GM19328 (cell line): Measurements from ENCODE around the gene C6.

Experiments used
- ATAC-seq: cut with Tn5 transposase; IDR thresholded peaks from one replicate; pipeline ENCODE4 v1.9.1; 2021; ENCODE audit warnings: mild to moderate bottlenecking, moderate library complexity; ENCODE audit not compliant: unreplicated experiment

C6 gene

GRCh38 chr5:41127967-41128690 is 85.2 kb downstream of the C6 start:
- ATAC-seq, result no peak

GRCh38 chr5:41122459-41122858 is 90.9 kb downstream of the C6 start:
- ATAC-seq, result no peak

GRCh38 chr5:41120600-41120999 is 92.7 kb downstream of the C6 start:
- ATAC-seq, result no peak

- no peak for ATAC-seq
Observed at GRCh38 chr5:41118177-41118576, 95.2 kb downstream of the C6 start.

- ATAC-seq, result no peak
Observed at GRCh38 chr5:41115281-41115680, 98.1 kb downstream of the C6 start.

GRCh38 chr5:41112486-41113455 is 100.6 kb downstream of the C6 start:
- no peak for ATAC-seq

GRCh38 chr5:41109186-41109585 is 104.1 kb downstream of the C6 start:
- ATAC-seq, result no peak

- ATAC-seq, result no peak
Observed at GRCh38 chr5:41102341-41102740, 111.0 kb downstream of the C6 start.

- no peak for ATAC-seq
Observed at GRCh38 chr5:41097642-41098041, 115.7 kb downstream of the C6 start.

- ATAC-seq, result no peak
Observed at GRCh38 chr5:41095324-41096101, 117.8 kb downstream of the C6 start.

GRCh38 chr5:41094871-41095270 is 118.5 kb downstream of the C6 start:
- ATAC-seq, result no peak

GRCh38 chr5:41093803-41094202 is 119.5 kb downstream of the C6 start:
- no peak for ATAC-seq
